Stimulated activated naive CD4-positive, alpha-beta T cell (primary cell): ENCODE measurements around the gene C1orf35.

ENCODE experiments used
- DNase-seq, 6 experiments: peaks; one replicate each; lab custom pipeline; 2025; lab: John Stamatoyannopoulos, UW

C1orf35 gene

DNA sequence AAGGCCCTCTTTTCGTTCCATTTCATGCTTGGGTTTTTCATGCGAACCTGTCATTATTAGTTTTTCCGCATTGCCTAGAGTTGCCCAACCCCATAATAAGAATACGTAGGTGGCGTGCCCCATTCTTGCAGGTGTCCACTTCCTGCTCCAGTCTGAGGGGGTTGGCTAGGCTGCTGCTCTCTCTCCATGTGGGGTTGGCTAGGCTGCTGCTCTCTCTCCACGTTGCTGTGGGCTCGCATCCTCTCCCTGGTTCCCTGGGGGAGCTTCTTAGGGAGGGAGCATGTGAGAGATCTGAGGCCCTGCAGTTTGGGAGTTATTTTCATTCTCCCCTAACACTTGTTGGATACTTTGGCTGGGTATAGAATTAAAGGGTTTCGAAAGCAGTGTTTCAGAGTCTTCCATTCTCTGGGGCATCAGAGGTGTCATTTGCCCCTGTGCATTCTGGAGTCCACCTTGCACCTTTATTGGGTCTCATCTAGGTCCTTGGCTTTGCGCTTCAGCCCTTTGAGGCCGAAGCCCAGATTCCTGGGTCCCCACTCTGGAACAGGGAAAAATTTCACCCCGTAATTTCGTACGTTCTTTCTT lies 8.6 kb downstream of the C1orf35 start:
- DNase-seq, result no peak

DNA sequence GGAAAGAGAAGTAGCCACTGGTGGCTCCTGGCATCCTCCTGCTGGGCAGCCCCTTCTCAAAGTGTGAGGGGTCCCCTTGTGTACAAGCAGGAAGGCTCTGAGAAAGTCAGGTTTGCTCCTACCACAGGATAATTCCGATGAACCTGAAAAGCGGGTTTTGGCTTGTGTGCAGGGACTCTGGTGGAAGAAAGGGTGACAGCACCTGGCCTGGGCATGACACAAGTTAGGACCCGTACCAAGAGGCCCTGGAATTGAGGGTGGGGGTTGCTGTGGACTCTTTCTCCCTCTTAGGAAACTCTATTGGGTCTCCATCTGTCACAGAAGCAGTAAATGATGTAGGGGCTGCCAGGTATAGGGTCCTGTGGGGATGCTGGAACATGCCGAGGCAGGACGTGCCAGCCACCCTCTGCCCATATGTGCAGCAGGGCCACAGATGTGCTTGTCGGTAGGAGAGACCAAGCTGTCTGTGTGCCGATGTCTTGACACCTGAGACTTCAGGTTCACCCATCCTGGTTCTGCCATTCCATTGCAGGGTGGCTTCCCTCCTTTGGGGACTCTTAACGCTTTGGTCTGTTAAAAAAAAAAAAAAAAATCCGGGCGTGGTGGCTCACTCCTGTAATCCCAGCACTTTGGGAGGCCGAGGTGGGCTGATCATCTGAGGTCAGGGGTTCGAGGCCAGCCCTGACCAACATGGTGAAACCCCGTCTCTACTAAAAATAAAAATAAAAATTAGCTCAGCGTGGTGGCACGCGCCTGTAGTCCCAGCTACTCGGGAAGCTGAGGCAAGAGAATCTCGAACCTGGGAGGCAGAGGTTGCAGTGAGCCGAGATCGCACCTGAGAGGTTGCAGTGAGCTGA lies 9.8 kb downstream of the C1orf35 start:
- DNase-seq, result no peak

DNA sequence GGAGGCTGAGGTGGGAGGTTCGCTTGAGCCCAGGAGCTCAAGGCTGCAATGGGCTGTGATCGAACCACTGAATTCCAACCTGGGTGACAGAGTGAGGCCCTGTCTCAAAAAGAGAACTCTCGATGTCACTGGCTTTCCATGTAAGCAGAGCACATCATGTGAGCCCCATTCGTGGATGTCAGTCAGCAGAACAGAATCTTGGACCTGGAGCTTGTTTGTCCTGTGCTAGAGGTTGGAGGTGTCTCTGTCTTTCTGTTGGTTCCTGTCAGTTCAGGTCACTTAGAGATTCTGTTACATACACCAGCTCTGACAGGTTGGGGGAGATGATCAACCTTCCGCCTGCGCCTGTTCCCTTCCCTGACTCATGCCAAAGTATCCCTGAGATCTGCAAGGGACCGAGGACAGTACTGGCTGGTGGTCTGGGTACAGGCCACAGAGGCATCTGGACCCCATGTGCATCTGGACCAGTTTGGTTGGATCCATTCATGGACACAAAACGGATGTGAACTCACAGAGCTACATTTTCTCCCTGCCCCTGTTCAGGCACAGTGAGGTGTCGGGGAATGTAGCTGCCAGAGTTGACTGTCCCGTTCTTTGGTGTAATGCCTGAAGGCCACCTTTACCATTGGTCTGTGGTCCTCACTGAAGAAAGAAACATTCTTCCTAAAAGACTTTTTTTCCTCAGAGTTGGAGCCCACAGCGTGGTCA lies 10.6 kb downstream of the C1orf35 start:
- DNase-seq, result no peak

DNA sequence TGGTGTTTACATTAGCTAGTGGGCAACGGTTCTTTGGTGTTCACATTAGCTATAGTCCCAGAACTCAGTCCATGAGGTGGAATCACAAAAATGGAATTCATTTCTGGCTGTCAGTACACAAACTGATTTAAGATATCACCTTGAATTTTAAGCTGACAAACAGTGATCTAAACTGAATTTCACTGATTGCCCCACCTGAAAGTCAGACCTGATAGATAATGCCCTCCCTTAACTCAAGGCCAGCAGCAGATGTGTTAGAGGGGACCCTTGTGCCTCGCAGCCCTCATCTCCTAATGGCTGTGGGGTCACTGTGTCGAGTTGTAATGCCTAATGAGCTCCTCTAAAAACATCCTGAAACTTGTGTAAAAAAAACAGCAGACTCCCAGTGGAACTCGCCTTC lies 12.0 kb downstream of the C1orf35 start:
- no peak for DNase-seq

DNA sequence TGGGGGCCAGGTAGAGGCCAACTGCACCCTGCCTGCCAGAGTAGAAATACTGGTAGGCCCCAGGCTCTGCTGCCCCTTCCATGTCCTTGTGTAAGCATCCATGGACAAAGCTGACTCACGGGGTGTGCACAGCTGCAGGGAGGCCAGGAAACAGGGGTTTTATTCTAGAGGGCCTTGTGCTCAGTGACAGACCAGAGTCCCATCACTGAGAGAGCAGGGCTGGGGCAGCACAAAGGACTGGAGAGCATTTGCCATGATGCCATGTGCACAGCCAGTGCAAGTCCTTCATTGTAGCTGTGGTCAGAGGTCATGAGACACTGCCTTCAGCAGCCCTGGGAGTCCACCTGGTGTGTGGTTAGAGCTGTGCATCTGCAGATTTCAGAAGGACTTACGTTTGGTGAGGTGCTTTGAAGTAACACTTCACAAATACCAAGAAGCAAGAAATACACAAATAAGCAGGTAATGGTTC lies 12.5 kb downstream of the C1orf35 start:
- no peak for DNase-seq

DNA sequence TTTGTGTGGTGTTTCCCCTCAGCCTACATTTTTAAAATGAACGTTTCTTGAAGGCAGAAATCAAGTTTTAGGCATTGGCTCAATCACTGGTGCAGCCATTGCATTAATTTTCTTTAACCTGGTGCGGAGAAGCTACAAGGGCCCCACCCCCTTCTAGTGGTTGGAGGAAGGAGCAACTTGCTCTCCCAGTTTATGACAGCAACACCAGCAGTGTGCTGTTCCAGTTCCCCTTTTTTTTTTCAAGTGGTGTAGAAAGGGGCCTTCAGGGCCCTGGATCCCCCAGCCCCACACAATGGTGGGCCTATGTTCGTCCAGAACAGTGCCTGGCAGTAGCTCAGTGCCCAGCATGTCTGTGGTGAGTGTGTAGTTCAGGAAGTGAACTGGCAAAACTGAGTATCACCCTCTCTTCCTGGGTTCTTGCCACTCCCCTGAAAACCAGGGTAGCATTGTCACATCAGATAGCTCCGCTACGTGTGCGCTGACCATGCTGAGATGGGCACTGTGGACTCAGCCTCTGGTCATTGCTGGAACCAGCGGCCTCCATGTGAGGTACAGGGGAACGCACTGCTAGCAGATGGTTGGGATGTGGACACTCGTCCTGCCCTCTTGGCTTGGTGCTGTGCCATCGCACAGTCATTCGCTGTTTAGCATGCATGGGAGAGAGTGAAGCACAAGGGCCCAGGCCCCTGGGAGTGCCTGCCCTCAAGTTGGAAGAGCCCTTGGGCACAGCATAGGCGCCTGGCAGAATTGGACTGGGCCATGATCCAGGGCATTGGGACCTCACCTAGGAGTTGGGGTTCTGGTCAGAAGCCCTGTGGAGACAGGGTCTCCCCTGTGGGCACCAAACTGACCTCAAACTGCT lies 13.4 kb downstream of the C1orf35 start:
- DNase-seq, result no peak

DNA sequence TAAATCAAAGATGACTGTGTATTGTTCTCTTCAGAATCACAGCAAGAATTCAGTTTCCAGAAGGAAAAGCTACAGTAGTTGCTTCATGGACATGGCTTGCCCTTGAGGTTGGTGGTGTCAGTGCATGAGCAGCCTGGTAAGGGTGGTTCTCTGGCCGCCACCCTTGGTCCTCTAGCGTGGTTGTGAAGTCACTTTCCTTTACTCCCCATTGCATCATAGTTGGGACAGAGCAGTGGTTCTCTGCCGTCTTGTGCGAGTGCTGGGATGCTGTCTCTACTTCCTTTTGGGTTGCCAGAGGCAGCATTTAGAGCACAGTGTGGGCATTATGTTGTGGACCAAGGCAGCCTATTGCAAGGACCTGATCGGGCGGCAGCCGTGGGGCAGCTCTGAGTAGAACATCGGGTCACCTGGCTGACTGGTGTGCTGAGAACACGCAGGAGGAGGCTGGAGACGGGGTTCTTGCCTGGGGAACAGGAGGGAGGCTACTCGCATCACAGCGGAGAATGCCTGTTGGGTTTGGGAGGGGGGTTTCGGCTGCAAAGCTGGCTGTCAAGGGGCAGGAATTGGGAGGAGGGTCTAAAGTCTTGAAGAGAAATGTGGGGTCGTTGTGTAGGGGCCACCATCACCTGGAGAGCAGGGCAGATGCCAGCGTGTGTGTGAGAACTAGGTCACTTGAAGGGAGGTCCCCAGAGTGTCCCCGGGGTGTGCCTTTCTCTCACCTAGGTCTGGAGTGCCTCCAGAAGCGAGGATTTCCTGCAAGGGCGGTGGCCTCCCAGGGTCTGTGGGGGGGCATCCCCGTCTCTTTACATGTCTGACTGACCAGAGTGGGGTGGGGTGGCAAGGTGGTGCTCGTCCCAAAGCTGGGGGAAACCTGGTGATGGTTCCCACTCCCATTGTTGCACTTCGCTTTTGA lies 14.3 kb downstream of the C1orf35 start:
- DNase-seq, result no peak

DNA sequence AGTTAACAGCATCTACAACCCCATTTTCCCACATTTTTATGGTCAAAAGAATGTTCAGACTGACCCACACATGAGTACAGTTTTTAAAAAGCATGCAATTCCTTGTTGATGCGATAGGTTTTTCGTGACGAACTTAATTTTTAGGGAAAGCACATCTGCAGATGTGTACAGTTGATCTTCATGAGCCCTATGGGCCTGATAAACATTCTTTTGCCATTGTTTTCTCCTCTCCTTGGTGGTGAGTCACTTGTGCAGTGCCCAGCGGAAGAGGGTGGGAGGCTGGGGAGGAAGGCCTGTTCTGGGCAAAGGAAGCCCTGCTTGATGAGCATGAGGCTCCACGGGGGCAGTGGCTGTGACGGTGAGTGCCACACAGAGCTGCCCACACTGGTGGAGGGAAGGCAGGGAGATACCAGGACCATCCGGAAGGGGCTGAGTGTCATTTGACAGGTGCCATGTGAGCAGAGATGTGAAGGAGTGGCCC lies 15.3 kb downstream of the C1orf35 start:
- no peak for DNase-seq

DNA sequence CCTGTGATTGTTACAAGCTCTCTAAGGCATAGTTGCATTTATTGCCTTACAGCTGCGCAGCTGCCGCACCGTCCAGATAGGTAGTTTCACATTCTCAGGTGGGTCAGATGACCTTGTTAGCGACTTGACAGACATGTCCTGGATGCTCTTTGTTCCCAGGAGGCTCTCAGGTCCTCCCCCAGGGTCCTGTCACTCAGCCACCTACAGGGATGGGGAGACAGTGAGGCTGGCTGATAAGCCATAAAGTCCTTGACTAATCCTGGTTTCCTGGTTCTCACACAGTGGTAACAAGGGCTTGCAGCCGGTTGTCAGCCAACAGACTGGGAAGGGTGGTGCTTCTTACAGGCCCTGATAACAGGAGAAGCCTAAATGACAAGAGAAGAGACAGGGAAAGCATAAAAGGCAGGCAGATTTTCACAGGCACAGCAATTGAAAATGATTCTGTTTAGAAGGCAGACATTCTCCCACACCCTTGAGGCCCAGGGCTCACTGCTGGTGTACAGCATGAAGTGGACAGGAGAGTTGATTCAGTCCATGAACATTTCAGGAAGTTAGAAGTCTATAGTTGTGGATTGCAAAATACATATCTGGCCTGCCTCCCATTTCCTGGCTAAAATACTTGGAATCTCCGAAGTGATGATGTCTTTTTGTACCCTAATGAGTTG lies 17.7 kb downstream of the C1orf35 start:
- no peak for DNase-seq

DNA sequence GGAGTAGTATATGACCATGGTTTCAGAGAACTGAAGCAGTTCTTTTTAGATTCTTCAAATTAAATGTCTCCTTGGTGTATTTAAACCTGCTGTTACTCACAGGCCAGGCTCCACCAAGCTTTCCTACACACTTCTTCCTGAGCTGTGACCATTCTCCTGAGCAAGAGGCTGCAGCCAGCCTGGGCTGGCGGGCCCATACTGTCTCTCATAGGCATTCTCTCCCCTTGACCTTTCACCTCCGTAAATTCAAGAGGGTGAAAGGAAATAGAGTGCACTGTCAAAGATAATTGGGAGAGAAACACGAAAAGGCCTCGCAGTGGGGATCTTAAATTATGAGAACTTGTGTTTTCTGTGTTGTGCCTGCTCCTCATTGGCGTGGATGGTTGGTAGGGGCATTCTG lies 18.3 kb downstream of the C1orf35 start:
- DNase-seq, result no peak

DNA sequence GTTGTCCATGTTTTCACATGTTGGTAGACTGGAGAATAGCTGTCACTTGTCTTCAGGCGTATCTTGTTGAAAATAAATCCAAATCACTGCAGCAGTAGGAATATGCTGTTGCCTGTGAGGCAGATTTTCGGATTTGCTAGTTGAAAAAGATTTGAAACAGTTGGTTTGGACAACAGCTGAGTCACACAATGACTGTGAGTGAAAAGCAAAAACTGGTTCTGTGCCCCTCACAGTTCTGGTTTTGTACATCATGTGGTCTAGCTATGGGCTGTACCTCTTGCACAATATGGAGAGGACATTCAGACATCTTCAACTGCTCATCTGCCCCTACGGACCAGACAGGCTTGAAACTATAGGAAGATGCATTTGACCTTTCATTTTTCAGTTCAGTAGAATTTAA lies 18.8 kb downstream of the C1orf35 start:
- no peak for DNase-seq

DNA sequence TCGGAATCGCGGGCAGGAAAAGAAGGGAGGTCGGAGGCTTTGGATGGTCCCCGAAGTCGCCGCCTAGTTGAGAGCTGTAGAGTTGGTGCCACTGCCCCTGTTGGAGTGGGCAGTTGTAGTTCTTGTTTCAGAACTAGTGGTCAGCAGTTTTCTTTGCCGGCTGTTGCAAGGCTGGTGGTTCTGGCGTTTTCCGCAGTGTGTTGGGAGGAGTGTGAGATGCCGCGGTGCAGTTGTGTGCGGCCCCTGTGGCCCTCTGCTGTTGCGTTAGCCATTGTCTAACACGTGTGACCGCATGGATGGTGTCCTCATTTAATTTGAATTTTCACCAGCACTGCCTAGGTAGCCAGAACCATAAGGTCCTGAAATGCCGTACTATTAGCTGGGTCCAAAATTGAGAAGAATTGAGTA lies 19.2 kb downstream of the C1orf35 start:
- DNase-seq, result no peak

DNA sequence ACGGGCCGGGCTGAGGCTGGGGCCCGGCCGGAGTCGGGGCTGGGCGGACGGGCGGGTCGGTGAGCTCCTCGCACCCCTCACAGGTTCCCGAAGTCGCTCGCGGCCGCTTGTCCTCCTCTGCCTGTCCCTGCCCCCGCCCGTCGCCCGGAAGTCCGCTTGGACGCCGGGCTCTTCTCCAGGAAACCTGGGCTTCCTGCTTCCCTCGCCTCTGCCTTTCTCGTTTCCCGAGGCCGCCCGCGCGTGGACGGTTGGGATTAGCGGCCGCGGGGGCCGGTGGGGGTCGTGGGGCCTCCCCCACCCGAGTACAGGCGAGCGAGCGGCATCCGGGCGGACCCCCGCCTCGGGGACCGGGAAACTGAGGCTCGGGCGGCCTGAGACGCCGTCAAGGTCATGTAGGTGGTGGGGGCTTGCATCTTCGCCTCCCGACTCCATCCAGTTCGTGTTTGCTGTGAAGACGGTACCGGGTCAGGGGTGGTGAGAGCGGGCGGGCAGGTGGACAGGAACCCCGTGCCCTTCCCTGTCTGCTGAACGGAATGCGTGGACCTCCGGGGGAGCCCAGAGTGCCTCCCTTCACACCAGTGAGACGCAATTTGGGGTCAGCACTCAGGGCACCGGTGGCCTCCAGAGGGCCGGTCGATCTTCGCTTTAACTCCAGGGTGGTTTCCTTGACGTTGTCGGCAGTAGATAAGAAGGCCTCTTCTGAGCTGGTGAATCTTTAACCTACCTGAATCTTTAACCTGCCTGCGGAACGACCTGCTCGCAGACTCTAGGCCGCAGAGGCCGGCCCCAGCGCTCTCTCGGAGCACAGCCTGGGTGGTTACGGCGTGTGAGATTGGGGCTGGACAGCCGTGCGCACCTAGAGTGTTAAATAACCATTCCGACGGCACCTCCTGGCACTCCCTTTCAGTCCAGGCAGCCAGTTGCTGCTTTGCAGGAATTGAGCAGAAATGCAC lies 19.9 kb downstream of the C1orf35 start:
- peak in 5 of 6 experiments; percentile 29 to 50 (median 48) for DNase-seq

DNA sequence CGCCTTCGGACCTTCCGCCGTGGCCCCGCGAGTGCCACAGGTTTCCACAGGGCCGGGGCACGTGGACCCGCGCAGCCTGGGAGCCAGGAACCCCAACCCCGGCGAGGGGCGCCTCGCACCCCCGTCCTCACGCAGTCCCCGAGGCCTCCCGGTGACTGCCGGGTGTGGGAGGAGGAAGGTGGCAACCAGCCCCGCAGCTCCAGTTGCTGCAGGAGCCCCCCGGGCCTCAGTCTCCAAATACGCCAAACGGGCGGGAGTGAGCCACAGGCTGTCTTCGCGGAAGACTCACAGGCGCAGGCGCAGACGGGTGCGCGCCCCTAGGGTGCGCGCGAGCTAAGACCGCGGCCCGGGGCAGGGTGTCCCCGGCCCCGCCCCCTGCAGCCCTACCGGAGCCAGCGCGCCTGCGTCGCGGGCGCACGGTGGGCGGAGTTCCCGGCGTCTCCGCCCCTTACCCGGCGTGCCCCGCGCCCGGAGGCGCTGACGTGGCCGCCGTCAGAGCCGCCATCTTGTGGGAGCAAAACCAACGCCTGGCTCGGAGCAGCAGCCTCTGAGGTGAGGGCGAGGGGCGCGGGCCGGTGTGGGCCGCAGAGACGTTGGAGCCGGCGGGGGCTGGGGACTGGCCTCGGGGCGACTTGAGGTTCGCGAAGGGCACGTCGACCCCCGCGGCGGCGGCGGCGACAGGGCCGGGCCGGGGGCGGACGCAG lies 20.8 kb downstream of the C1orf35 start, which contains the start of gene ARF1:
Gene ARF1, plus strand, starts transcription at position 495 of the 704 bp plus-strand sequence. CDS start 14,407 bp downstream, outside the sequence.
- DNase-seq, result peak; percentile 88 to 96 (median 91)

DNA sequence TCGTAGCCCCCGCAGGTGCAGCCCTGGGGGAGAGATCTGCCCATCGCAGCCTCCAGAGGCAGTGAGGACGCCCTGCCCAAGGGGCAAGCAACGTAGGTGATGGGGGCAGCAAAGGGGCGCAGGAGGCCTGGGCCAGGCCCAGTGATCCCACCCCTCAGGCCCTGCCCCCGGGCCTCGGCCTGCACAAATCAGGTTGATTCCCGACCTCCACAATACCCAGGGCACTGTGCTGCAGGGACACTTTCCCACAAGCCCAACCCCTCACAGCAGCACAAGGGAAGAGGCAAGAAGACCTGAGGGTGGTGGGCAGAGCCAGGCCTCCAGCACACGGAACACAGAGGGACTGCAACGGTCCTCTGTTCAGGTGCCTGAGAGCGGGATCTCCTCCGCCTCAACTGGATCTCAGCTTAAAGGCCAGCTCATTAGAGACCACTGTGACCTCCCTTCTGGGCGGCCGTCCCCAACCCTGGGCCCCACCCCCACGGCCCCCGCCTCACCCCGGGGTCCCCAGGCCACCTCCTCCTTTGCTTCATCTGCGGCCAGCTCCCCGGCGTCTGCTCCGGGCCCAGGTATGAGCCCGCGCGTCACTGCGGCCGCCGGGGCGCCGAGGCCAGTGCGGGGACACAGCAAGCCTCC lies 21.4 kb downstream of the C1orf35 start:
- DNase-seq, result peak in 1 of 6 experiments; percentile 56

DNA sequence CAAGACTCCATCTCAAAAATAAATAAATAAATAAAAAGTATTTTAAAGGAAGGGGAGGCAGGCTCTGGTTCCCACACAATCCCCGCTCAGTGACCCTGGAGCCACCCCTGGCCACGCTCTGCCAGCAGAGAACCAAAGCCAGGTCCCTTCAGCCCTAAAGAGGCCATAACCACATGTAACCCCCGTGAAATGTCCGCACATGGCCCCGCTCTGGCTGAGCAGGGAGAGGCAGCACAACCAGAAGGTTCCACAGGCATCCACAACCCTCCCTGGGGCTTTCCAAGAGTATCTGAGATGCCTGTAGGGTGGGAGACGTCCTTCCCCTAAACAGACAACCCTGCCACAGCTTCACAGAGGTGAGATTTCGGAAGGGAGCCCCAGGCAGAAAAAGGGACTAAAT lies 22.0 kb downstream of the C1orf35 start:
- peak in 1 of 6 experiments; percentile 9 for DNase-seq

DNA sequence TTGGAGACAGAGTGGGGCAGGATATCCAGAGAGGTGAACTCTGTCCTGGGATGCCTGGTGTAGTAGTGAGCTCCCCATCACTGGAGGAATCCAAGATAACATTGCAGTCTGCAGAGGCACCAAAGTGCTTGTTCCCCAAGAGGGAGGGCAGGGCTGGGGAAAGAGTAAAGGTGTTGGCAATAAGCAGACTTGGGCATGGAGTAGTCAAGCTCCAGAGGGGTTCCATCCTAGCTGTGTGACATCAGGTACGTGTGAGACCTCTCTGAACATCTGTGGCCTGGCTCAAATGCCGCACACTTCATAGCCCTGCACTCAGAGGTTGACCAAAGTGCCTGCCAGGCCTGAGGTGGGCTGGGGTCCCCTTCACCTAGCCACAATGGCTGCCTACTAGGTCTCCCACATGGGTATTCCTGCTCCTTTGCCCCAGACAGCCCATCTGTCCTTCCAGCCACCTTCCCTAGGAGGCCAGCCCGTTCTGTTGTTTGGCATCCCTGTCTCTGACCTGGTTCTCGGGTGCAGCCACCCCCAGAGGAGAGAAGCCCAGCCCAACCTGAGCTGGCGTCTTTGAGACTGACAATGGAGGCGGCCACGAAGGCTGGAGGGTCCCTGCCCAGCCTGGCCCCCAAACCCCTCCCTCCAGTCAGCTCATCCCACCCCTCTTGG lies 23.4 kb downstream of the C1orf35 start:
- DNase-seq, result no peak
